WTC11 (cell line): ENCODE measurements around the gene NUAK1. TPM values are rescaled to one million over a fixed set of nuclear protein-coding genes. Genes with fewer than 3 reads are reported as not detected.

Source experiments
- ATAC-seq: fragments of 200-7000 bp; cut with Tn5 transposase; 2 replicates; pipeline ENCODE4 v1.10.0; 2021; ENCODE audit warnings: mild to moderate bottlenecking, moderate library complexity
- CTCF ChIA-PET: fragments of 300-600 bp; sonication (Branson Sonifier 250); formaldehyde crosslinking; loops from one replicate; lab custom pipeline; 2021; ENCODE audit warnings: antibody characterized with exemption; lab: Charles Lee
- POLR2A ChIA-PET: fragments of 350-600 bp; sonication (Branson Sonifier 250); formaldehyde crosslinking; loops from one replicate; lab custom pipeline; 2021; ENCODE audit warnings: antibody characterized with exemption; lab: Charles Lee
- DNase-seq: peaks from one replicate; pipeline ENCODE4 v3.0.0; 2021; ENCODE audit warnings: low spot score
- H3K27ac Mint-ChIP-seq: 2 replicates; pipeline ENCODE4 v1.8.0; 2021; ENCODE audit warnings: mixed read lengths
- H3K27me3 Mint-ChIP-seq: 2 replicates; pipeline ENCODE4 v1.8.0; 2021; ENCODE audit warnings: low read depth, mild to moderate bottlenecking, moderate library complexity, mixed read lengths
- H3K36me3 Mint-ChIP-seq: 2 replicates; pipeline ENCODE4 v1.8.0; 2021; ENCODE audit warnings: mixed read lengths
- H3K4me1 Mint-ChIP-seq: 2 replicates; pipeline ENCODE4 v1.8.0; 2022; ENCODE audit warnings: mixed read lengths
- H3K4me3 Mint-ChIP-seq: 2 replicates; pipeline ENCODE4 v1.8.0; 2021; ENCODE audit warnings: mild to moderate bottlenecking, moderate library complexity, mixed read lengths
- H3K9me3 Mint-ChIP-seq: 2 replicates; pipeline ENCODE4 v1.8.0; 2021; ENCODE audit warnings: mixed read lengths
- ATF1 ChIP-seq: sonication (generic); formaldehyde crosslinking; IDR thresholded peaks from 2 replicates; pipeline ENCODE4 v1.8.1; 2023; ENCODE audit warnings: mild to moderate bottlenecking, moderate library complexity, missing genetic modification reagents
- EMX1 ChIP-seq: fragments of 250-450 bp; sonication (Bioruptor Pico); IDR thresholded peaks from 2 replicates; pipeline ENCODE4 v1.8.0; 2021; ENCODE audit warnings: mild to moderate bottlenecking
- ETV6 ChIP-seq: sonication (generic); formaldehyde crosslinking; IDR thresholded peaks from 2 replicates; pipeline ENCODE4 v1.8.1; 2022; ENCODE audit warnings: mild to moderate bottlenecking, missing genetic modification reagents
- FOXJ3 ChIP-seq: sonication (generic); formaldehyde crosslinking; IDR thresholded peaks from 2 replicates; pipeline ENCODE4 v1.9.0; 2021; ENCODE audit warnings: missing genetic modification reagents, mild to moderate bottlenecking, borderline replicate concordance
- NR2C2 ChIP-seq: sonication (generic); formaldehyde crosslinking; IDR thresholded peaks from 2 replicates; pipeline ENCODE4 v1.8.0; 2022; ENCODE audit warnings: mild to moderate bottlenecking, missing genetic modification reagents
- OVOL2 ChIP-seq: fragments of 250-450 bp; sonication (Bioruptor Pico); IDR thresholded peaks from 2 replicates; pipeline ENCODE4 v1.9.0; 2021; ENCODE audit warnings: mild to moderate bottlenecking, borderline replicate concordance
- RELA ChIP-seq: sonication (generic); formaldehyde crosslinking; IDR thresholded peaks from 2 replicates; pipeline ENCODE4 v1.8.1; 2022; ENCODE audit warnings: missing genetic modification reagents, mild to moderate bottlenecking, borderline replicate concordance
- SP1 ChIP-seq: sonication (generic); formaldehyde crosslinking; conservative IDR thresholded peaks from 2 replicates; pipeline ENCODE4 v1.8.1; 2022; ENCODE audit warnings: missing genetic modification reagents
- TCF7 ChIP-seq: sonication (generic); formaldehyde crosslinking; IDR thresholded peaks from 2 replicates; pipeline ENCODE4 v1.8.0; 2022; ENCODE audit warnings: mild to moderate bottlenecking, low read depth, missing genetic modification reagents, moderate library complexity
- TEAD1 ChIP-seq: sonication (generic); formaldehyde crosslinking; IDR thresholded peaks from 2 replicates; pipeline ENCODE4 v1.8.0; 2022; ENCODE audit warnings: mild to moderate bottlenecking, missing genetic modification reagents
- TEAD4 ChIP-seq: sonication (generic); formaldehyde crosslinking; IDR thresholded peaks from 2 replicates; pipeline ENCODE4 v1.8.0; 2022; ENCODE audit warnings: mild to moderate bottlenecking, missing genetic modification reagents
- ZNF263 ChIP-seq: sonication (generic); formaldehyde crosslinking; IDR thresholded peaks from 2 replicates; pipeline ENCODE4 v1.8.1; 2022; ENCODE audit warnings: low read depth, mild to moderate bottlenecking, moderate library complexity, missing genetic modification reagents
- ZNF423 ChIP-seq: fragments of 250-450 bp; sonication (Bioruptor Pico); IDR thresholded peaks from 2 replicates; pipeline ENCODE4 v2.1.2; 2022; ENCODE audit warnings: mild to moderate bottlenecking, moderate library complexity
- total RNA-seq: library from RNA; stranded (reverse); gene quantifications from 3 replicates; pipeline ENCODE4 v1.2.3, GENCODE V29; 2021
- TF ChIP-seq, protein P1 (sequence below): fragments of 250-450 bp; sonication (Bioruptor Pico); IDR thresholded peaks from 2 replicates; pipeline ENCODE4 v1.9.0; 2021; ENCODE audit warnings: mild to moderate bottlenecking
- TF ChIP-seq, protein P2 (sequence below): fragments of 250-450 bp; sonication (Bioruptor Pico); IDR thresholded peaks from 2 replicates; pipeline ENCODE4 v2.1.2; 2022; ENCODE audit warnings: mild to moderate bottlenecking, moderate library complexity
- TF ChIP-seq, protein P3 (sequence below): sonication (generic); formaldehyde crosslinking; IDR thresholded peaks from 2 replicates; pipeline ENCODE4 v1.8.0; 2022; ENCODE audit warnings: mild to moderate bottlenecking, missing genetic modification reagents
- TF ChIP-seq, protein P4 (sequence below): sonication (generic); formaldehyde crosslinking; IDR thresholded peaks from 2 replicates; pipeline ENCODE4 v1.8.0; 2023; ENCODE audit warnings: mild to moderate bottlenecking, missing genetic modification reagents
- TF ChIP-seq, protein P5 (sequence below): sonication (generic); formaldehyde crosslinking; IDR thresholded peaks from 2 replicates; pipeline ENCODE4 v1.8.1; 2022; ENCODE audit warnings: missing genetic modification reagents, borderline replicate concordance
- TF ChIP-seq, protein P6 (sequence below): sonication (generic); formaldehyde crosslinking; IDR thresholded peaks from 2 replicates; pipeline ENCODE4 v1.8.1; 2022; ENCODE audit warnings: mild to moderate bottlenecking, moderate library complexity, missing genetic modification reagents
- TF ChIP-seq, protein P7 (sequence below): fragments of 250-450 bp; sonication (Bioruptor Pico); conservative IDR thresholded peaks from 2 replicates; pipeline ENCODE4 v1.9.0; 2021; ENCODE audit warnings: mild to moderate bottlenecking
- TF ChIP-seq, protein P8 (sequence below): sonication (generic); formaldehyde crosslinking; IDR thresholded peaks from 2 replicates; pipeline ENCODE4 v1.8.1; 2023; ENCODE audit warnings: mild to moderate bottlenecking, missing genetic modification reagents
- TF ChIP-seq, protein P9 (sequence below): sonication (generic); formaldehyde crosslinking; IDR thresholded peaks from 2 replicates; pipeline ENCODE4 v1.8.0; 2022; ENCODE audit warnings: mild to moderate bottlenecking, missing genetic modification reagents

NUAK1 gene
- total RNA-seq, 1 experiment from 2014 or later, result 15.9 TPM

DNA sequence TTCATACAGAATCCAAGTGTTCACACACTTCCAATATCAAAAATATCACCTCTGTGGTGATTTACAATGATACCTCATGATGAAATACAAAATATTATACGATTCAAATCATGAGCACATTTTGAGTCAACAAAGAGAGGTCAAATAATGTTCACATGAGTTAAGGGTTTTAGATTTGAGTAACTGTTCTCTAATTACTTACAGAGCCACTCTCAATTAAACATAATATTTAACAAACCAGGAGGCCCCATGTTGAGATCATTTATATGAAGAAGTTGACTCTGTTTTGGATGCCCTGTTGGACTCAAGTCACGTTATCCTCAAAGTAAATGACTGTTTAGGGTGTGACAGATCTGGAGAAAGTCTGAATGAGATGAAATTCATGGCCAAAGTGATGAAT lies 53.5 kb downstream of the NUAK1 start (continued):
- TF ChIP-seq NR2C2 (CRISPR knock-in tag), result no peak
- TF ChIP-seq, protein P1, sequence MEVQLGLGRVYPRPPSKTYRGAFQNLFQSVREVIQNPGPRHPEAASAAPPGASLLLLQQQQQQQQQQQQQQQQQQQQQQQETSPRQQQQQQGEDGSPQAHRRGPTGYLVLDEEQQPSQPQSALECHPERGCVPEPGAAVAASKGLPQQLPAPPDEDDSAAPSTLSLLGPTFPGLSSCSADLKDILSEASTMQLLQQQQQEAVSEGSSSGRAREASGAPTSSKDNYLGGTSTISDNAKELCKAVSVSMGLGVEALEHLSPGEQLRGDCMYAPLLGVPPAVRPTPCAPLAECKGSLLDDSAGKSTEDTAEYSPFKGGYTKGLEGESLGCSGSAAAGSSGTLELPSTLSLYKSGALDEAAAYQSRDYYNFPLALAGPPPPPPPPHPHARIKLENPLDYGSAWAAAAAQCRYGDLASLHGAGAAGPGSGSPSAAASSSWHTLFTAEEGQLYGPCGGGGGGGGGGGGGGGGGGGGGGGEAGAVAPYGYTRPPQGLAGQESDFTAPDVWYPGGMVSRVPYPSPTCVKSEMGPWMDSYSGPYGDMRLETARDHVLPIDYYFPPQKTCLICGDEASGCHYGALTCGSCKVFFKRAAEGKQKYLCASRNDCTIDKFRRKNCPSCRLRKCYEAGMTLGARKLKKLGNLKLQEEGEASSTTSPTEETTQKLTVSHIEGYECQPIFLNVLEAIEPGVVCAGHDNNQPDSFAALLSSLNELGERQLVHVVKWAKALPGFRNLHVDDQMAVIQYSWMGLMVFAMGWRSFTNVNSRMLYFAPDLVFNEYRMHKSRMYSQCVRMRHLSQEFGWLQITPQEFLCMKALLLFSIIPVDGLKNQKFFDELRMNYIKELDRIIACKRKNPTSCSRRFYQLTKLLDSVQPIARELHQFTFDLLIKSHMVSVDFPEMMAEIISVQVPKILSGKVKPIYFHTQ (CRISPR knock-in tag), result no peak
- no peak for TF ChIP-seq ETV6 (CRISPR knock-in tag)
- no peak for TF ChIP-seq FOXJ3 (CRISPR knock-in tag)
- TF ChIP-seq, protein P2, sequence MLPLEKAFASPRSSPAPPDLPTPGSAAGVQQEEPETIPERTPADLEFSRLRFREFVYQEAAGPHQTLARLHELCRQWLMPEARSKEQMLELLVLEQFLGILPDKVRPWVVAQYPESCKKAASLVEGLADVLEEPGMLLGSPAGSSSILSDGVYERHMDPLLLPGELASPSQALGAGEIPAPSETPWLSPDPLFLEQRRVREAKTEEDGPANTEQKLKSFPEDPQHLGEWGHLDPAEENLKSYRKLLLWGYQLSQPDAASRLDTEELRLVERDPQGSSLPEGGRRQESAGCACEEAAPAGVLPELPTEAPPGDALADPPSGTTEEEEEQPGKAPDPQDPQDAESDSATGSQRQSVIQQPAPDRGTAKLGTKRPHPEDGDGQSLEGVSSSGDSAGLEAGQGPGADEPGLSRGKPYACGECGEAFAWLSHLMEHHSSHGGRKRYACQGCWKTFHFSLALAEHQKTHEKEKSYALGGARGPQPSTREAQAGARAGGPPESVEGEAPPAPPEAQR (CRISPR knock-in tag), result no peak
- TF ChIP-seq TEAD1, result no peak
- TF ChIP-seq, protein P3, sequence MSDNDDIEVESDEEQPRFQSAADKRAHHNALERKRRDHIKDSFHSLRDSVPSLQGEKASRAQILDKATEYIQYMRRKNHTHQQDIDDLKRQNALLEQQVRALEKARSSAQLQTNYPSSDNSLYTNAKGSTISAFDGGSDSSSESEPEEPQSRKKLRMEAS (CRISPR knock-in tag), result no peak

DNA sequence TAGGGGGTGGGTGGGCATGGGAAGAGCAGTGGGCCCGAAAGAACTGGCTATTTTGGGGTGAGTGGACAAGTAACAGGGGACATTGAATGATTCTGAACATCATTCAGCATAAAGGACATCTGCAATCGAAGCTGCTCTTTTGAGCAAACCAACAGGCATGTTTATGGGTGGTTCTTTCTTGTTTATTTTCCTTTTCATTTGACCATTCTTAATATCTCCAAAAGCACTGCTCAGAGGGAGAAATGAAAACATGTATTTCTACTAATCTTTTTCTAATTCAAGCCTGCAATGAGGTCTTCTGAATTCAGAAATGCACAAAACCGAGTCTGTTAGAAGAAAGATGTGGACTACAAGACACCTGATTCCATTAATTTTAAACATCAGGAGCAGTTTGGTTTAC lies 54.0 kb downstream of the NUAK1 start:
- ATAC-seq, result no peak
- CTCF ChIA-PET, result no interaction called here
- TF ChIP-seq, protein P4, sequence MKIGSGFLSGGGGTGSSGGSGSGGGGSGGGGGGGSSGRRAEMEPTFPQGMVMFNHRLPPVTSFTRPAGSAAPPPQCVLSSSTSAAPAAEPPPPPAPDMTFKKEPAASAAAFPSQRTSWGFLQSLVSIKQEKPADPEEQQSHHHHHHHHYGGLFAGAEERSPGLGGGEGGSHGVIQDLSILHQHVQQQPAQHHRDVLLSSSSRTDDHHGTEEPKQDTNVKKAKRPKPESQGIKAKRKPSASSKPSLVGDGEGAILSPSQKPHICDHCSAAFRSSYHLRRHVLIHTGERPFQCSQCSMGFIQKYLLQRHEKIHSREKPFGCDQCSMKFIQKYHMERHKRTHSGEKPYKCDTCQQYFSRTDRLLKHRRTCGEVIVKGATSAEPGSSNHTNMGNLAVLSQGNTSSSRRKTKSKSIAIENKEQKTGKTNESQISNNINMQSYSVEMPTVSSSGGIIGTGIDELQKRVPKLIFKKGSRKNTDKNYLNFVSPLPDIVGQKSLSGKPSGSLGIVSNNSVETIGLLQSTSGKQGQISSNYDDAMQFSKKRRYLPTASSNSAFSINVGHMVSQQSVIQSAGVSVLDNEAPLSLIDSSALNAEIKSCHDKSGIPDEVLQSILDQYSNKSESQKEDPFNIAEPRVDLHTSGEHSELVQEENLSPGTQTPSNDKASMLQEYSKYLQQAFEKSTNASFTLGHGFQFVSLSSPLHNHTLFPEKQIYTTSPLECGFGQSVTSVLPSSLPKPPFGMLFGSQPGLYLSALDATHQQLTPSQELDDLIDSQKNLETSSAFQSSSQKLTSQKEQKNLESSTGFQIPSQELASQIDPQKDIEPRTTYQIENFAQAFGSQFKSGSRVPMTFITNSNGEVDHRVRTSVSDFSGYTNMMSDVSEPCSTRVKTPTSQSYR, result no peak
- TF ChIP-seq, protein P5, sequence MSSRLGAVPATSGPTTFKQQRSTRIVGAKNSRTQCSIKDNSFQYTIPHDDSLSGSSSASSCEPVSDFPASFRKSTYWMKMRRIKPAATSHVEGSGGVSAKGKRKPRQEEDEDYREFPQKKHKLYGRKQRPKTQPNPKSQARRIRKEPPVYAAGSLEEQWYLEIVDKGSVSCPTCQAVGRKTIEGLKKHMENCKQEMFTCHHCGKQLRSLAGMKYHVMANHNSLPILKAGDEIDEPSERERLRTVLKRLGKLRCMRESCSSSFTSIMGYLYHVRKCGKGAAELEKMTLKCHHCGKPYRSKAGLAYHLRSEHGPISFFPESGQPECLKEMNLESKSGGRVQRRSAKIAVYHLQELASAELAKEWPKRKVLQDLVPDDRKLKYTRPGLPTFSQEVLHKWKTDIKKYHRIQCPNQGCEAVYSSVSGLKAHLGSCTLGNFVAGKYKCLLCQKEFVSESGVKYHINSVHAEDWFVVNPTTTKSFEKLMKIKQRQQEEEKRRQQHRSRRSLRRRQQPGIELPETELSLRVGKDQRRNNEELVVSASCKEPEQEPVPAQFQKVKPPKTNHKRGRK (CRISPR knock-in tag), result no peak
- TF ChIP-seq ATF1 (CRISPR knock-in tag), result no peak
- TF ChIP-seq EMX1 (CRISPR knock-in tag), result no peak
- TF ChIP-seq RELA (CRISPR knock-in tag), result no peak
- TF ChIP-seq, protein P6, sequence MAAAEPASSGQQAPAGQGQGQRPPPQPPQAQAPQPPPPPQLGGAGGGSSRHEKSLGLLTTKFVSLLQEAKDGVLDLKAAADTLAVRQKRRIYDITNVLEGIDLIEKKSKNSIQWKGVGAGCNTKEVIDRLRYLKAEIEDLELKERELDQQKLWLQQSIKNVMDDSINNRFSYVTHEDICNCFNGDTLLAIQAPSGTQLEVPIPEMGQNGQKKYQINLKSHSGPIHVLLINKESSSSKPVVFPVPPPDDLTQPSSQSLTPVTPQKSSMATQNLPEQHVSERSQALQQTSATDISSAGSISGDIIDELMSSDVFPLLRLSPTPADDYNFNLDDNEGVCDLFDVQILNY (CRISPR knock-in tag), result no peak
- TF ChIP-seq, protein P7, sequence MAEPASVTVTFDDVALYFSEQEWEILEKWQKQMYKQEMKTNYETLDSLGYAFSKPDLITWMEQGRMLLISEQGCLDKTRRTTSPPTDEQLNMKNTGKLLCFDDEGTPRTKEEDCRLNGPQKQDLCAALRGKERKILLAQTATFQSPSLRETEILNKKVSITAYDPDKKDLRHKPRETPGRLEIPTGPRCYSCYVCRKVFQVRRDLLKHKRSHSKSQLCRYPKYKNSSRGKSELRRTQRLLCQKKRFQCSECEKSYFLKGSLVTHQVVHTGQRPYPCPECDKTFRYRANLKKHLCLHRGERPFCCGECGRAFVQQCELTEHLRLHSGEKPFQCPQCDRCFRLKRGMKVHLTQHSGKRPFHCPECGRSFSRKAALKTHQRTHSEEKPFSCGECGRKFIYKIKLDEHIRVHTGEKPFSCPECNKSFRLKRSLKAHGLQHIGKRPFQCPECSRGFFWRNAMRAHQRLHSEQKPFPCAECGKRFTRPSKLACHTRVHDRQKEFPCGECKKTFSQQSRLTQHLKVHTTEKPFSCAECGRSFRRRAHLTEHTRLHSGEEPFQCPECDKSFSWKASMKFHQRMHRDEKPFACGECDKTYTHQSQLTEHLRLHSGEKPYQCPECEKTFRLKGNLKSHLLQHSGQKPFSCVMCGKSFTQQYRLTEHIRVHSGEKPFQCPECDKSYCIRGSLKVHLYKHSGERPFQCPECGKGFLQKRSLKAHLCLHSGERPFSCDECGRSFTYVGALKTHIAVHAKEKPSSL (CRISPR knock-in tag), result no peak
- TF ChIP-seq, protein P8, sequence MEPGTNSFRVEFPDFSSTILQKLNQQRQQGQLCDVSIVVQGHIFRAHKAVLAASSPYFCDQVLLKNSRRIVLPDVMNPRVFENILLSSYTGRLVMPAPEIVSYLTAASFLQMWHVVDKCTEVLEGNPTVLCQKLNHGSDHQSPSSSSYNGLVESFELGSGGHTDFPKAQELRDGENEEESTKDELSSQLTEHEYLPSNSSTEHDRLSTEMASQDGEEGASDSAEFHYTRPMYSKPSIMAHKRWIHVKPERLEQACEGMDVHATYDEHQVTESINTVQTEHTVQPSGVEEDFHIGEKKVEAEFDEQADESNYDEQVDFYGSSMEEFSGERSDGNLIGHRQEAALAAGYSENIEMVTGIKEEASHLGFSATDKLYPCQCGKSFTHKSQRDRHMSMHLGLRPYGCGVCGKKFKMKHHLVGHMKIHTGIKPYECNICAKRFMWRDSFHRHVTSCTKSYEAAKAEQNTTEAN (CRISPR knock-in tag), result no peak
- no peak for TF ChIP-seq TEAD4 (CRISPR knock-in tag)
- TF ChIP-seq OVOL2 (CRISPR knock-in tag), result no peak
- no peak for TF ChIP-seq TEAD1
- no peak for TF ChIP-seq TCF7 (CRISPR knock-in tag)
- TF ChIP-seq, protein P9, sequence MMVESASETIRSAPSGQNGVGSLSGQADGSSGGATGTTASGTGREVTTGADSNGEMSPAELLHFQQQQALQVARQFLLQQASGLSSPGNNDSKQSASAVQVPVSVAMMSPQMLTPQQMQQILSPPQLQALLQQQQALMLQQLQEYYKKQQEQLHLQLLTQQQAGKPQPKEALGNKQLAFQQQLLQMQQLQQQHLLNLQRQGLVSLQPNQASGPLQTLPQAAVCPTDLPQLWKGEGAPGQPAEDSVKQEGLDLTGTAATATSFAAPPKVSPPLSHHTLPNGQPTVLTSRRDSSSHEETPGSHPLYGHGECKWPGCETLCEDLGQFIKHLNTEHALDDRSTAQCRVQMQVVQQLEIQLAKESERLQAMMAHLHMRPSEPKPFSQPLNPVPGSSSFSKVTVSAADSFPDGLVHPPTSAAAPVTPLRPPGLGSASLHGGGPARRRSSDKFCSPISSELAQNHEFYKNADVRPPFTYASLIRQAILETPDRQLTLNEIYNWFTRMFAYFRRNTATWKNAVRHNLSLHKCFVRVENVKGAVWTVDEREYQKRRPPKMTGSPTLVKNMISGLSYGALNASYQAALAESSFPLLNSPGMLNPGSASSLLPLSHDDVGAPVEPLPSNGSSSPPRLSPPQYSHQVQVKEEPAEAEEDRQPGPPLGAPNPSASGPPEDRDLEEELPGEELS (CRISPR knock-in tag), result no peak
- TF ChIP-seq ZNF423 (CRISPR knock-in tag), result no peak
- TF ChIP-seq SP1, result no peak
- no peak for TF ChIP-seq ZNF263 (CRISPR knock-in tag)

More for the DNA sequence above, 54.0 kb downstream of the NUAK1 start:
- Mint-ChIP-seq H3K36me3 (peaks cover 20% of the 10 kb centered on the region), H3K27me3 (no peaks in the 10 kb centered on the region), H3K27ac (peak overlapping the region; percentile 85), H3K4me3 (no peak overlapping the region), H3K9me3 (no peaks in the 10 kb centered on the region), H3K4me1 (peaks cover 34% of the 10 kb centered on the region)
- POLR2A ChIA-PET, result no interaction called here
- no peak for DNase-seq
